ENCODE results near the gene SPIRE2. TPM values are rescaled to one million over a fixed set of nuclear protein-coding genes. Genes with fewer than 3 reads are reported as not detected.

SPIRE2 gene
- total and polyA plus RNA-seq, 2 of the 4 experiments (the other 2 are of a cell fraction) = 0.72 to 1.9 TPM

- Histone ChIP-seq H3K4ac (ENCODE audit: low read depth, low read length) (no peak overlapping the region), H2BK5ac (ENCODE audit: low read depth, low read length, poor library complexity, severe bottlenecking) (no peak overlapping the region), H4K8ac (ENCODE audit: low read depth in 2 of 2, low read length in 2 of 2) (no peak overlapping the region), H3K4me3 (ENCODE audit: insufficient read depth, low read depth, low read length) (no peak overlapping the region), H3K4me1 (ENCODE audit: control insufficient read depth, insufficient read depth, low read length) (peaks cover 4% of the 10 kb centered on the region), H3K14ac (replicated peaks; ENCODE audit: low read depth, low read length) (no peak overlapping the region), H2BK20ac (ENCODE audit: low read depth, low read length) (no peak overlapping the region), H4K5ac (ENCODE audit: low read depth, low read length) (no peak overlapping the region), H3K9me3 (ENCODE audit: control insufficient read depth, insufficient read depth, low read length) (no peaks in the 10 kb centered on the region), H3K36me3 (ENCODE audit: control insufficient read depth, insufficient read depth, low read length) (no peaks in the 10 kb centered on the region), H2BK120ac (ENCODE audit: low read depth, low read length) (no peak overlapping the region), H3K56ac (ENCODE audit: extremely low read depth, insufficient read depth, low read length) (no peak overlapping the region), H3K27ac (ENCODE audit: insufficient read depth, low read length) (no peak overlapping the region), H4K20me1 (ENCODE audit: insufficient read depth, low read length) (no peaks in the 10 kb centered on the region; the same call in 1 of the 2 replicates), H3K4me2 (ENCODE audit: low read depth, low read length) (no peak overlapping the region), H3K9ac (ENCODE audit: low read depth, low read length) (no peak overlapping the region), H3K9me1 (ENCODE audit: insufficient read depth, low read length) (no peaks in the 10 kb centered on the region; the same call in 1 of the 2 replicates), H2AFZ (replicated peaks; ENCODE audit: low read length, poor library complexity) (no peak overlapping the region), H2AK5ac (ENCODE audit: low read depth, low read length) (no peak overlapping the region), H3K23ac (ENCODE audit: low read depth, low read length) (no peak overlapping the region), H2BK15ac (ENCODE audit: low read depth, low read length) (no peak overlapping the region), H2AK9ac (replicated peaks; ENCODE audit: low read depth, low read length, poor library complexity) (no peak overlapping the region), H3K79me1 (ENCODE audit: low read depth in 1 of 2, low read length in 2 of 2) (peaks cover 0 to 10% of the 10 kb centered on the region in 2 experiments; a peak in 3 of 4 replicates), H3K27me3 (ENCODE audit: control insufficient read depth, insufficient read depth, low read length) (no peaks in the 10 kb centered on the region), H4K91ac (ENCODE audit: insufficient read depth, low read depth, low read length) (no peak overlapping the region), H3K18ac (ENCODE audit: low read depth, low read length) (no peak overlapping the region)
- ATAC-seq (ENCODE audit: low read depth) = no peak
- WGBS, 2 experiments (ENCODE audit: extremely low coverage in 2 of 2, insufficient read length in 1 of 2) = 90% methylated on average over 13 of the region's 23 CpGs; no CpG with 5 or more reads in 1 of the 2 experiments
- no peak for TF ChIP-seq SMC3 (IDR thresholded peaks at IDR 0.05; ENCODE audit: low read depth, low read length)
- TF ChIP-seq MAZ (IDR thresholded peaks at IDR 0.05; ENCODE audit: borderline replicate concordance, low read depth, low read length) = no peak
- TF ChIP-seq ELK1 (IDR thresholded peaks at IDR 0.05; ENCODE audit: borderline replicate concordance, low read depth, low read length) = no peak
- no peak for TF ChIP-seq MAFK (IDR thresholded peaks at IDR 0.05; ENCODE audit: low read depth, low read length)
- TF ChIP-seq MXI1 (IDR thresholded peaks at IDR 0.05; ENCODE audit: borderline replicate concordance, low read depth, low read length) = no peak
- no peak for TF ChIP-seq RFX5 (IDR thresholded peaks at IDR 0.05; ENCODE audit: low read depth, low read length)
- TF ChIP-seq CTCF (conservative IDR thresholded peaks at IDR 0.05; ENCODE audit: low read depth, low read length) = no peak
- no peak for TF ChIP-seq NFE2L2 (IDR thresholded peaks at IDR 0.05; ENCODE audit: low read depth, low read length)
- TF ChIP-seq BHLHE40 (IDR thresholded peaks at IDR 0.05; ENCODE audit: low read depth, low read length) = no peak
- no peak for TF ChIP-seq FOS (IDR thresholded peaks at IDR 0.05; ENCODE audit: low read depth, low read length)
- no peak for TF ChIP-seq RAD21 (IDR thresholded peaks at IDR 0.05; ENCODE audit: low read length)
- no peak for TF ChIP-seq RCOR1 (IDR thresholded peaks at IDR 0.05; ENCODE audit: insufficient replicate concordance, low read length)
- DNase-seq = no peak
- ChIA-PET CTCF (no interaction called here), POLR2A (ENCODE audit: unreplicated experiment) (no interaction called here)
- intact Hi-C loops (cut with micrococcal nuclease) = no loop called here
- dilution Hi-C loops (cut with HindIII; ENCODE audit: low sequenced_read_pairs, unreplicated experiment) = no loop called here
- in situ Hi-C loops (cut with MboI; ENCODE audit: low sequenced_read_pairs) = no loop called here
- BruUV-seq (replicated peaks) = no TSS peak
These were observed 6.7 kb upstream of the SPIRE2 start for GRCh38 chr16:89821438-89822187.

All from IMR-90 (cell line).